ENCODE results near the gene GPR15LG. TPM values are rescaled to one million over a fixed set of nuclear protein-coding genes. Genes with fewer than 3 reads are reported as not detected.
"Not testable (repeated sequence)": the region's sequence is repeated elsewhere in the genome, so short reads cannot be mapped to it uniquely, and the experiment has no call there.

The GPR15LG gene
- total and polyA plus RNA-seq, 2 donors (not counting 3 experiments of a cell fraction or from before 2014, with no cell fraction given): not detected

- H2AFZ ChIP-seq (ENCODE audit: low read depth, low read length); H3K79me2 ChIP-seq (ENCODE audit: control insufficient read depth, insufficient read depth, low read length); H3K27ac ChIP-seq (ENCODE audit: insufficient read depth, low read depth, low read length); dilution Hi-C loops (cut with MboI; ENCODE audit: extremely low pct_ligation_motif_present, low sequenced_read_pairs); FAIRE-seq; H3K9ac ChIP-seq (replicated peaks; ENCODE audit: extremely low read depth, insufficient read depth, low read length); CTCF ChIA-PET; DNase-seq (ENCODE audit: low read depth, low spot score); H3K4me2 ChIP-seq (ENCODE audit: insufficient read depth, low read length); intact Hi-C loops (cut with micrococcal nuclease); BruUV-seq (replicated peaks); H3K4me1 ChIP-seq (ENCODE audit: control insufficient read depth, extremely low read depth, insufficient read depth, low read length); H3K27me3 ChIP-seq (ENCODE audit: control insufficient read depth in 2 of 2, insufficient read depth in 2 of 2, low read length in 2 of 2); H3K4me3 ChIP-seq (replicated peaks in 1 of 3; ENCODE audit: insufficient read depth in 1 of 3, low read depth in 1 of 3, low read length in 3 of 3); H3K9me1 ChIP-seq (replicated peaks; ENCODE audit: control insufficient read depth, extremely low read depth, insufficient read depth, low read length); POLR2A ChIA-PET; H4K20me1 ChIP-seq (replicated peaks; ENCODE audit: control insufficient read depth, extremely low read depth, insufficient read depth, low read length); H3K36me3 ChIP-seq (ENCODE audit: control insufficient read depth in 2 of 2, extremely low read depth in 1 of 2, insufficient read depth in 2 of 2, low read length in 2 of 2); H3K9me3 ChIP-seq (replicated peaks; ENCODE audit: control insufficient read depth, insufficient read depth, low read length): not testable (repeated sequence)
Observed at GRCh38 chr10:84171700-84172466, 1.7 kb upstream of the GPR15LG start.

- H3K9ac ChIP-seq (replicated peaks; ENCODE audit: extremely low read depth, insufficient read depth, low read length): no peak overlapping the region
- TF ChIP-seq FOS (IDR thresholded peaks at IDR 0.05; ENCODE audit: borderline replicate concordance, insufficient read depth, low read length) (no peak), EZH2 (IDR thresholded peaks at IDR 0.05; ENCODE audit: borderline replicate concordance, low read depth, low read length, severe bottlenecking) (no peak)
- CTCF ChIA-PET: no interaction called here
- dilution Hi-C loops (cut with MboI; ENCODE audit: extremely low pct_ligation_motif_present, low sequenced_read_pairs) (no loop called here), intact Hi-C loops (cut with micrococcal nuclease) (no loop called here)
- H3K9me1 ChIP-seq (replicated peaks; ENCODE audit: control insufficient read depth, extremely low read depth, insufficient read depth, low read length): no peaks in the 10 kb centered on the region
- H3K27ac ChIP-seq (ENCODE audit: insufficient read depth, low read depth, low read length): no peak overlapping the region
- no peaks in the 10 kb centered on the region for H3K79me2 ChIP-seq (ENCODE audit: control insufficient read depth, insufficient read depth, low read length)
- no peak overlapping the region for H2AFZ ChIP-seq (ENCODE audit: low read depth, low read length)
- POLR2A ChIA-PET: no interaction called here
- H3K4me1 ChIP-seq (ENCODE audit: control insufficient read depth, extremely low read depth, insufficient read depth, low read length): no peaks in the 10 kb centered on the region
- no peak overlapping the region for H3K4me2 ChIP-seq (ENCODE audit: insufficient read depth, low read length)
- BruUV-seq (replicated peaks): no TSS peak
- H3K27me3 ChIP-seq (ENCODE audit: control insufficient read depth in 2 of 2, insufficient read depth in 2 of 2, low read length in 2 of 2): no peaks in the 10 kb centered on the region
- H3K9me3 ChIP-seq (replicated peaks; ENCODE audit: control insufficient read depth, insufficient read depth, low read length): no peaks in the 10 kb centered on the region
- no peaks in the 10 kb centered on the region for H4K20me1 ChIP-seq (replicated peaks; ENCODE audit: control insufficient read depth, extremely low read depth, insufficient read depth, low read length)
- DNase-seq (ENCODE audit: low read depth, low spot score): no peak
- H3K4me3 ChIP-seq (replicated peaks in 1 of 3; ENCODE audit: insufficient read depth in 1 of 3, low read depth in 1 of 3, low read length in 3 of 3): no peak overlapping the region
- FAIRE-seq: no peak
- no peaks in the 10 kb centered on the region for H3K36me3 ChIP-seq (ENCODE audit: control insufficient read depth in 2 of 2, extremely low read depth in 1 of 2, insufficient read depth in 2 of 2, low read length in 2 of 2)
Observed at GRCh38 chr10:84172467-84173356, 889 bp upstream of the GPR15LG start.

Measured in endothelial cell of umbilical vein (primary cell).